ENCODE measurements around the gene LIMA1.
"Not testable (repeated sequence)": the region's sequence is repeated elsewhere in the genome, so short reads cannot be mapped to it uniquely, and the experiment has no call there.

Gene LIMA1

DNA sequence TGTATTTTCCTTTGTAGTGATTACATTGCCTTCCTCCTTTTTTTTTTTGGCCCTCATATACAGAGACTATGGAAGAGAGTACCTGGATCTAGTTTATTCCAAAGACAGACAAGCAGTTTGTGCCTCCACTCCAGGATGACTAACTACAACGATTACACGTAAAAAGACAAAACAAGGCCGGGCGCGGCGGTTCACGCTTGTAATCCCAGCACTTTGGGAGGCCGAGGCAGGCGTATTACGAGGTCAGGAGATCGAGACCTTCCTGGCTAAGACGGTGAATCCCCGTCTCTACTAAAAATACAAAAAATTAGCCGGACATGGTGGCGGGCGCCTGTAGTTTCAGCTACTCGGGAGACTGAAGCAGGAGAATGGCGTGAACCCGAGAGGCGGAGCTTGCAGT, 118.4 kb downstream of the LIMA1 start:
- H3K27ac ChIP-seq = no peak overlapping the region
- TF ChIP-seq, protein P1, sequence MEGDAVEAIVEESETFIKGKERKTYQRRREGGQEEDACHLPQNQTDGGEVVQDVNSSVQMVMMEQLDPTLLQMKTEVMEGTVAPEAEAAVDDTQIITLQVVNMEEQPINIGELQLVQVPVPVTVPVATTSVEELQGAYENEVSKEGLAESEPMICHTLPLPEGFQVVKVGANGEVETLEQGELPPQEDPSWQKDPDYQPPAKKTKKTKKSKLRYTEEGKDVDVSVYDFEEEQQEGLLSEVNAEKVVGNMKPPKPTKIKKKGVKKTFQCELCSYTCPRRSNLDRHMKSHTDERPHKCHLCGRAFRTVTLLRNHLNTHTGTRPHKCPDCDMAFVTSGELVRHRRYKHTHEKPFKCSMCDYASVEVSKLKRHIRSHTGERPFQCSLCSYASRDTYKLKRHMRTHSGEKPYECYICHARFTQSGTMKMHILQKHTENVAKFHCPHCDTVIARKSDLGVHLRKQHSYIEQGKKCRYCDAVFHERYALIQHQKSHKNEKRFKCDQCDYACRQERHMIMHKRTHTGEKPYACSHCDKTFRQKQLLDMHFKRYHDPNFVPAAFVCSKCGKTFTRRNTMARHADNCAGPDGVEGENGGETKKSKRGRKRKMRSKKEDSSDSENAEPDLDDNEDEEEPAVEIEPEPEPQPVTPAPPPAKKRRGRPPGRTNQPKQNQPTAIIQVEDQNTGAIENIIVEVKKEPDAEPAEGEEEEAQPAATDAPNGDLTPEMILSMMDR (conservative IDR thresholded peaks at IDR 0.05) = no peak

DNA sequence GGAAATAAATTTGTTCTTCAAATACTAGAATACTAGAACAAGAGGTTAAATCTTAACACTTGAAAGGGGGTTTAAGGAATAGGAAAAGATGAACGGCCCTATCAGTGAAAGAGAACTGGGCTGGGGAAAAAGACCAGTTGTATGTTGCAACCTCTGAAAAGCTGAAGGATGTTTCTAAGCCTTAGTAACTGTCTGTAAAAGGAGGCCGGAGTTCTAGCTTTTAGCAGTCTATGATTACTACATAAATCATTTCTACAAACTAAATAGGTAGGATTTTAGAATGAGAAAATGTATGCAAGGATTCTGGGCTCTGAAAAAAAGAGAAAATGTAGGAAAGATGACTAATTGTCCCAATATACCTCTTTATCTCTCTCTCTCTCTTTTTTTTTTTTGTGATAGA, 121.1 kb downstream of the LIMA1 start:
- TF ChIP-seq, protein P1 (conservative IDR thresholded peaks at IDR 0.05) = no peak
- TF ChIP-seq ZFX (IDR thresholded peaks at IDR 0.05) = no peak
- H3K27ac ChIP-seq = no peak overlapping the region

DNA sequence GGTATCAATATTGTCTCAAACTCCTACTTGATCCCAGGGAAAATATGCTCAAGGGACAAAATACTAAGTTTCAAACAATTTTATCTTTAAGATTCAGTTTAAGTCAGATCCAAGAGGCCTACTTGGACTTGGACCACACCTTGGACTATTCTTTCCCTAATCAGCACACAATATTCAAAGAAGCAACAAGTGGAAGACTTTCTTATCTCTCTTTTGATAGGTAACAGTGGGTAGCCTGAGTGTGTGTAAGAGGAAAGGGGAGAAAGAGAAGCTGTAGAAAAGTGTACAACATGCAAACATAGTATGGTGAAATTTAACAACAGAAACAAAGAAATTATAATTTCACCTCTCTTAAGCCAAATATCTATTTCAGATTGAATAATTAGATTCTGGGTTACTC, 122.7 kb downstream of the LIMA1 start:
- TF ChIP-seq, protein P1 (conservative IDR thresholded peaks at IDR 0.05) = no peak
- TF ChIP-seq ZFX (IDR thresholded peaks at IDR 0.05) = no peak
- H3K27ac ChIP-seq = no peak overlapping the region

DNA sequence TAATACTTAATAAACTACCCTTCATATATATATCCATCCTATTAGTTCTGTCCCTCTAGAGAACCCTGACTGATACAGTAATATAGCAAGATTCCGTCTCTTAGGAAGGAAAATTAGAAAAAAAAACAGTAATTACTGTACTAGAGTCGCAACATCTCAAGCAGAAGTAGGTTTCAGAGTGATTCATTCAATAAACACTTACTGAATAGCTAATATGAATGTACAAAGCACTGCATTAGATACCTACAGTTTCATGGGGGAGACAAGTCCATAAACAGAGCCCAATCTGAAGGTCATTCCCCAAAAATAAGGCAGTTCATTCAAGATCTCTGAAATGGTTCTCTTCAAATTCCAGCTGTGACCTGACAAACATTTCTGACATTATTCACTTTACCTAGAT, 126.1 kb downstream of the LIMA1 start:
- H3K27ac ChIP-seq = no peak overlapping the region
- TF ChIP-seq ZFX (IDR thresholded peaks at IDR 0.05) = no peak
- TF ChIP-seq, protein P1 (conservative IDR thresholded peaks at IDR 0.05) = no peak

DNA sequence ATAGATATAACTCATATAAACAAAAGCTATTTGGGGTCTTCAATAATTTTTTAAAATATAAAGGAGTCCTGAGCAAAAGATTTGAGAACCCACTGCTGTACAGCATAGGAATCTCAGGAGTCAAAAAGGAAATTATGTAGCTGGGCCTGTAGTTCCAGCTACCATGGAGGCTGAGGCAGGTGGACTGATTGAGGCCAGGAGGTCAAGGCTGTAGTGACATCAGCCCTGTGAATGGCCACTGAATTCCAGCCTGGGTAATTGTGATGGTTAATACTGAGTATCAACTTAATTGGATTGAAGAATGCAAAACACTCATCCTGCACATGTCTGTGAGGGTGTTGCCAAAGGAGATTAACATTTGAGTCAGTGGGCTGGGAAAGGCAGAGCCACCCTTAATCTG, 126.7 kb downstream of the LIMA1 start:
- no peak overlapping the region for H3K27ac ChIP-seq
- no peak for TF ChIP-seq ZFX (IDR thresholded peaks at IDR 0.05)
- TF ChIP-seq, protein P1 (conservative IDR thresholded peaks at IDR 0.05) = no peak

DNA sequence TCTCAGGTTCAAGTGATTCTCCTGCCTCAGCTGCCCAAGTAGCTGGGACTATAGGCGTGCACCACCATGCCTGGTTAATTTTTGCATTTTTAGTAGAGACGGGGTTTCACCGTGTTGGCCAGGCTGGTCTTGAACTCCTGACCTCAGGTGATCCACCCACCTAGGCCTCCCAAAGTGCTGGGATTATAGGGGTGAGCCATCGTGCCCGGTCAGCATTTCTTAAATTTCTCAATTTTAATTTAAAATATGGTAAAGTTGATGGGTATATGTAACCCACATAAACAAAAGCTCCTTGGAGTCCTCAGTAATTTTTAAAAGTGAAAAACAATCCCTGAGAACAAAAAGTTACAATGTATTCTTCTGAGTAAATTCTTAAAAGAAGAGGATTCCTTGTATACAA, 128.4 kb downstream of the LIMA1 start:
- not testable (repeated sequence) for H3K27ac ChIP-seq

DNA sequence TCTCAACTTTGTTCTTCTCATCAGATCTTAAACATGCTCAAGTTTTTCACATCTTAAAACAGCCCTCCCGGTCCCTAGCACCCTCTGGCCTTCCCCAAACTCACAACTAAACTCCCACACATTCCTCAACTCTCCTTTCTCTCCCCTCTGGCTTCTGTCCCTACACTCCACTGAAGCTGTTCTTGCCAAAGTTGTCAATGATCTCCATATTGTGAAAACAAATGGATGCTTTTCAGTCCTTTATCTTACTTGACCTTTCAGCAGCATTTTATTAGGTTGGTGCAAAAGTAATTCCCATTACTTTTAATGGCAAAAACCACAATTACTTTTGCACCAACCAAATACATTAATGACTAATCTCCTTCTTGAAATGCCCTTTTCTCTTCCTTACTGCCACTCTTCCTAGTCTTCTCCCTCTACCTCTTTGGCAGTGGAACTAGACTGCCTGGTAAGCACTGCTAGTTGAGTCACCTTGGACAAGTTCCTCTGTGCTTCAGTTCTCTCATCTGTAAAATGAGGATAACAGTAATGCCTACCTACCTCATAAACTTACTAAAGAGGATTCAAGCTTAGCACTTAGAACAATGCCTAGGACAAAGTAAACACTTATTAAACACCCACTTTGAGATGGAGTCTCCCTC, 132.2 kb downstream of the LIMA1 start:
- no peak overlapping the region for H3K27ac ChIP-seq
- no peak for TF ChIP-seq ZFX (IDR thresholded peaks at IDR 0.05)
- TF ChIP-seq, protein P1 (conservative IDR thresholded peaks at IDR 0.05) = no peak

DNA sequence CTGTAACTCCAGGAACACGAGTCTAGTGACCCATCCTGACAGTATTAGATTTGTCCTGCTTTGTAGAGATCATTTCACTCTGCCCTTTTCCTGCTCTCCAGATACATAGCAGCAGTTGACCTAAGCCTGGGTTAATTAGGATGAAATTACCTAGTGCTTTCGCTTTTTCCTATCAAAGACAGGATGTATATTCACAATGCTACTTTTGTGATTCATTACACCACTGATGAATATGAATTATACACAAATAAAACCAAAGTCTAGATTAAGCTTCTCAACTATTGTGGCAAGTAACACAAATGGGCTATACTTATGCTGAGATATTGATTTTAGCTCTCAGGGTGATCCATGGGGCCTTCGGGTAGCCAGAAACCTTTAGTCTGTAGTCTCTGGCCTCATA, 134.0 kb downstream of the LIMA1 start:
- TF ChIP-seq, protein P1 (conservative IDR thresholded peaks at IDR 0.05) = no peak
- TF ChIP-seq ZFX (IDR thresholded peaks at IDR 0.05) = no peak
- no peak overlapping the region for H3K27ac ChIP-seq

DNA sequence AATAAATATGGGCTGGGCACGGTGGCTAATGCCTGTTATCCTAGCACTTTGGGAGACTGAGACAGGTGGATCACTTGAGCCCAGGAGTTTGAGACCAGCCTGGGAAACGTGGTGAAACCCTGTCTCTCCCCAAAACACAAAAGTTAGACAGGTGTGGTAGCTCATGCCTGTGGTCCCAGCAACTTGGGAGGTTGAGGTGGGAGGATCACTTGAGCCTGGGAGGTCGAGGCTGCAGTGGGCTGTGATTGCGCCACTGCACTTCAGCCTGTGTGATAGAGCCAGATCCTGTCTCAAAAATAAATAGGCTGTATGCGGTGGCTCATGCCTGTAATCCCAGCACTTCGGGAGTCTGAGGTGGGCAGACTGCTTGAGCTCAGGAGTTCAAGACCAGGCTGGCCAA, 135.3 kb downstream of the LIMA1 start:
- not testable (repeated sequence) for H3K27ac ChIP-seq
